Colonic mucosa (tissue), 4 donors: Measurements from ENCODE around the gene BCL2L13. TPM values are rescaled to one million over a fixed set of nuclear protein-coding genes. Genes with fewer than 3 reads are reported as not detected.

Experiments used
- DNase-seq: peaks from one replicate; pipeline ENCODE4 v3.0.0-alpha.2; 2020
- H3K27ac ChIP-seq: fragments of 200-600 bp; one replicate; pipeline ENCODE4 v1.8.0; 2021
- H3K27me3 ChIP-seq: fragments of 200-600 bp; one replicate; pipeline ENCODE4 v1.8.0; 2021
- H3K36me3 ChIP-seq: fragments of 200-600 bp; one replicate; pipeline ENCODE4 v1.8.0; 2021
- H3K4me1 ChIP-seq: fragments of 200-600 bp; one replicate; pipeline ENCODE4 v1.8.0; 2021; ENCODE audit warnings: mild to moderate bottlenecking
- H3K4me3 ChIP-seq: fragments of 200-600 bp; one replicate; pipeline ENCODE4 v1.8.0; 2021
- H3K9ac ChIP-seq, 2 donors: one replicate each; pipeline ENCODE4 v1.7.0; 2013; ENCODE audit warnings: control low read depth in 2 of 2, low read depth in 2 of 2, low read length in 2 of 2
- H3K9me3 ChIP-seq: fragments of 200-600 bp; one replicate; pipeline ENCODE4 v1.8.0; 2021
- CTCF ChIP-seq: fragments of 200-600 bp; IDR thresholded peaks from one replicate; pipeline ENCODE4 v1.8.0; 2022; ENCODE audit warnings: antibody characterized with exemption, mild to moderate bottlenecking
- intact Hi-C: fragments of 100-400 bp; cut with DNase I; formaldehyde crosslinking; loops from one replicate; pipeline ENCODE4 v1.14.1; 2022
- total RNA-seq, 2 donors: library from RNA; stranded (reverse); fragmentation: NEBNext Ultra II Directional in 1 of 2; extraction: Animal tissue kit (Norgen Biotek cat#: 25700) in 1 of 2; gene quantifications; one replicate each; pipeline ENCODE4 v1.2.1, GENCODE V29; 2021
- donor health status: healthy.
- donor health status: DM: no; HTN: no; CAD: no.
- donor health status: DM: no; HTN: no; CAD: no.

The BCL2L13 gene
- total RNA-seq, 2 donors from 2014 or later = 44.9 to 47.2 TPM

- no peaks in the 10 kb centered on the region for H3K27me3 ChIP-seq
- no peaks in the 10 kb centered on the region for H3K36me3 ChIP-seq
- H3K9ac ChIP-seq = no peak overlapping the region
- no peaks in the 10 kb centered on the region for H3K4me1 ChIP-seq
- TF ChIP-seq CTCF = no peak
- H3K4me3 ChIP-seq = no peak overlapping the region
- H3K9me3 ChIP-seq = no peaks in the 10 kb centered on the region
- intact Hi-C loops = no loop called here
- no peak for DNase-seq
- H3K27ac ChIP-seq = no peak overlapping the region
Measured at GRCh38 chr22:17738386-17739128, 100.0 kb downstream of the BCL2L13 start.

- Histone ChIP-seq H3K4me1 (no peaks in the 10 kb centered on the region), H3K27ac (no peak overlapping the region), H3K36me3 (no peaks in the 10 kb centered on the region), H3K9ac (no peak overlapping the region), H3K4me3 (no peak overlapping the region), H3K27me3 (no peaks in the 10 kb centered on the region), H3K9me3 (no peaks in the 10 kb centered on the region)
- DNase-seq = no peak
- intact Hi-C loops = no loop called here
- TF ChIP-seq CTCF = no peak
Measured at GRCh38 chr22:17739196-17739975, 100.8 kb downstream of the BCL2L13 start.

GRCh38 chr22:17741866-17742526, 103.4 kb downstream of the BCL2L13 start:
- Histone ChIP-seq H3K9me3 (no peaks in the 10 kb centered on the region), H3K27me3 (no peaks in the 10 kb centered on the region), H3K4me1 (no peaks in the 10 kb centered on the region), H3K27ac (no peak overlapping the region), H3K9ac (no peak overlapping the region), H3K36me3 (no peaks in the 10 kb centered on the region), H3K4me3 (no peak overlapping the region)
- TF ChIP-seq CTCF = no peak
- DNase-seq = no peak
- intact Hi-C loops = loop anchor here (5.0 to 10.0 kb wide), 2 partner anchors 45 to 333 kb away; partner anchors contain the start of gene PEX26

GRCh38 chr22:17742527-17742902, 104.0 kb downstream of the BCL2L13 start:
- H3K4me3 ChIP-seq = no peak overlapping the region
- no peaks in the 10 kb centered on the region for H3K4me1 ChIP-seq
- H3K9ac ChIP-seq = no peak overlapping the region
- H3K36me3 ChIP-seq = no peaks in the 10 kb centered on the region
- H3K9me3 ChIP-seq = no peaks in the 10 kb centered on the region
- H3K27ac ChIP-seq = no peak overlapping the region
- peak; percentile 78 for TF ChIP-seq CTCF
- H3K27me3 ChIP-seq = no peaks in the 10 kb centered on the region
- peak; percentile 74 for DNase-seq
- intact Hi-C loops = loop anchor here (5.0 to 10.0 kb wide), 2 partner anchors 45 to 332 kb away; partner anchors contain the start of gene PEX26

GRCh38 chr22:17743661-17744411, 105.3 kb downstream of the BCL2L13 start:
- H3K36me3 ChIP-seq = no peaks in the 10 kb centered on the region
- TF ChIP-seq CTCF = no peak
- no peak overlapping the region for H3K9ac ChIP-seq
- H3K4me3 ChIP-seq = no peak overlapping the region
- H3K27ac ChIP-seq = no peak overlapping the region
- no peaks in the 10 kb centered on the region for H3K9me3 ChIP-seq
- H3K27me3 ChIP-seq = no peaks in the 10 kb centered on the region
- DNase-seq = no peak
- intact Hi-C loops = loop anchor here (5.0 to 10.0 kb wide), 2 partner anchors 43 to 331 kb away; partner anchors contain the start of gene PEX26
- no peaks in the 10 kb centered on the region for H3K4me1 ChIP-seq
